Muscle of arm (tissue), 12 donors: ENCODE data around the gene SNPH. TPM values are rescaled to one million over a fixed set of nuclear protein-coding genes. Genes with fewer than 3 reads are reported as not detected.

Source experiments
- DNase-seq: peaks from one replicate; pipeline ENCODE4 v3.0.0-alpha.2; 2013
- polyA plus RNA-seq, 12 donors: library from polyadenylated mRNA; unstranded; fragments of 120-200 nt; gene quantifications; one replicate each; pipeline ENCODE4 v1.2.1, GENCODE V29; 2013; ENCODE audit not compliant: insufficient read length in 12 of 12

Gene SNPH
- polyA plus RNA-seq, 12 donors = 3.7 to 10.4 (median 5.4) TPM; not detected in 1

GRCh38 chr20:1304710-1305515, 38.8 kb downstream of the SNPH start:
- DNase-seq = no peak

- no peak for DNase-seq
Measured at GRCh38 chr20:1305712-1306111, 39.6 kb downstream of the SNPH start.

- no peak for DNase-seq
Measured at GRCh38 chr20:1306316-1307135, 40.4 kb downstream of the SNPH start.

DNA sequence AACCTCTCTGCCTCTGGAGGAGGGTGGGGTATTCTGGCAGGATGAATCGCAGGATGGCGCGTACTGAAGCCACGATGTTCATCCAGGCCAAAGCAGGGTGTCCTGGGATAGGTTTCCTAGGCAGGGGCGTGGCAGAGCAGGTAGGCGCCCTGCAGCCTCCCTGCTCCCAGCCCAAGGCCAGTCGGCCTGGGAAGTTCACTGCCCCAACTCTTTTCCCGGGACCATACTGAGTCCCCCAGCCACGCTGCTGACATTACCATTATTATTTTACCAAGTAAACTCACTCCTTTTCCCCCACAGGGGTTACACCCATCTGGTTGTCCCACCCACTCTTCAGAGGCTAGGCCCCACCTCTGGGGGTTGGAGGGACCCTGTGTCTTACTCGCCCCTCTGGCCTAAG, 41.1 kb downstream of the SNPH start:
- no peak for DNase-seq

GRCh38 chr20:1307571-1307971, 41.5 kb downstream of the SNPH start:
- DNase-seq = no peak

- no peak for DNase-seq
Measured at GRCh38 chr20:1308067-1308701, 42.1 kb downstream of the SNPH start.

DNA sequence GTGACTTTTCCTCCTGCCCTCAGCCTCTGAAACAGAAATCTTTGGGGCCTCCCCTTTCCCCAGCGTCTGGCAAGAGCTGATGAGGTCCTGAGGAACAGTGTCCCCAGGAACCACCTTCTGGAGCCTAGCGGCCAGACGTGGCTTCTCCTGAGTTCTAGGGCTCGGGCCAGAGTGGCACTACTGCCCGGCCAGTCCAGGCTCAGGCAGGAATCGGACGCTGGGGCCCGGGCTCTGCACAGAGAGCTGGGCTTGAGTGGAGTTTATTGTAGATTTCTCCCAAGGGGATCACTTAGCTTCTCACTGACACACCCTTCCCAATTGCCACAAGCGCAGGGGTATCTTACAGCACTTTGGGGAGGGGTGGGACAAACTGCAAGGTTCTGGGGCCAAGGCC, 42.6 kb downstream of the SNPH start:
- DNase-seq = no peak

GRCh38 chr20:1309439-1309847, 43.3 kb downstream of the SNPH start:
- no peak for DNase-seq

GRCh38 chr20:1310071-1310470, 44.0 kb downstream of the SNPH start:
- DNase-seq = no peak

GRCh38 chr20:1310506-1311190, 44.6 kb downstream of the SNPH start:
- no peak for DNase-seq

DNA sequence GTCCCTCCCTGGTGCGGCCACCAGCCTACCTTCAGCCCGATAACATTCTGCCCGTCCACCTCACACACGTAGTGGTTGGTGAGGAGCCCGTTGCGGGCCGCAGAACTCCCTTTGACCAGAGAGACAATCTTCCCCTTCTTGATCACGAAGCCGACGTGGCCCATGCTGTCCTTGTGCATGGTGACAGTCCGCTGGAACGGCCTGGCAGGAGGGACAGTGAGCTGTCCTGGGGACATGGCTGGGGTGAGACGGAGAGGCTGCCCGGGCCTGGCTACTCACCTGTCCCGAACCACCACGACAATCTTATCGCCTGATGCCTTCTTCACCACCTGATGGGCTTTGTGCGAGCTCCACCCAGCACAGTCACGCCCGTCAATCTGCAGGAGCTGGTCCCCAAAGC, 46.2 kb downstream of the SNPH start:
- no peak for DNase-seq

- no peak for DNase-seq
Measured at GRCh38 chr20:1312904-1313235, 46.8 kb downstream of the SNPH start.

GRCh38 chr20:1313236-1313964, 47.3 kb downstream of the SNPH start:
- DNase-seq = peak; percentile 76

GRCh38 chr20:1315804-1316203, 49.7 kb downstream of the SNPH start:
- no peak for DNase-seq

- DNase-seq = no peak
Measured at GRCh38 chr20:1317545-1318255, 51.6 kb downstream of the SNPH start.

- no peak for DNase-seq
Measured at GRCh38 chr20:1319051-1319450, 53.0 kb downstream of the SNPH start.

- DNase-seq = no peak
Measured at GRCh38 chr20:1319462-1319861, 53.4 kb downstream of the SNPH start.

- no peak for DNase-seq
Measured at GRCh38 chr20:1320016-1320415, 53.9 kb downstream of the SNPH start.

- no peak for DNase-seq
Measured at GRCh38 chr20:1320902-1321653, 55.0 kb downstream of the SNPH start.

DNA sequence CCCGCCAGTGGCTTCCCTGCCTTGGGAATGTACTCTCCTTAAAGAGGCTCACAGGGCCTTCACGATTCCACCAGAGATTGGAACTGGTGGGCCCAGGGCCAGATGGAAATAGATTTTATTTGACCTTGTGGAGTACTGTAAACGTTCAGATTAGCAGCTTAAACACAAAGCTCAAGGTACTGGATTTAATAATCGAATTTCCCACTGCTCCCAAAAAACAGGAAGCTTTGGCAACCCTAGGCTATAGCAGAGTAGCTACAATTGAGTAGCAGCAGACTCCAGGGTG, 55.5 kb downstream of the SNPH start:
- no peak for DNase-seq
